ENCODE data around the gene PTPRA. TPM values are rescaled to one million over a fixed set of nuclear protein-coding genes. Genes with fewer than 3 reads are reported as not detected.

PTPRA gene
- total RNA-seq, 1 experiment from 2014 or later = 57.0 TPM

GRCh38 chr20:2834401-2835110, 38.7 kb upstream of the PTPRA start:
- CTCF ChIA-PET = no interaction called here

GRCh38 chr20:2835331-2835796, 37.9 kb upstream of the PTPRA start:
- no peaks in the 10 kb centered on the region for H3K27me3 ChIP-seq (replicated peaks; ENCODE audit: control insufficient read depth, insufficient read depth, low read length)
- no peaks in the 10 kb centered on the region for H3K9me3 Mint-ChIP-seq (ENCODE audit: unreplicated experiment)
- H3K4me1 Mint-ChIP-seq (ENCODE audit: low read depth, unreplicated experiment) = peaks cover 7% of the 10 kb centered on the region
- intact Hi-C loops (cut with micrococcal nuclease; ENCODE audit: unreplicated experiment) = no loop called here
- H3K4me3 ChIP-seq (ENCODE audit: low read depth, low read length) = no peak overlapping the region
- peaks cover 8% of the 10 kb centered on the region; the same call in 1 of the 2 replicates for H3K4me1 ChIP-seq
- BruUV-seq (replicated peaks) = no TSS peak
- peaks cover 21% of the 10 kb centered on the region for H3K36me3 Mint-ChIP-seq (ENCODE audit: insufficient read depth, unreplicated experiment)
- no peak for DNase-seq
- no peak for TF ChIP-seq CTCF (IDR thresholded peaks at IDR 0.05; ENCODE audit: insufficient read depth in 1 of 2, low read depth in 1 of 2, low read length in 1 of 2, severe bottlenecking in 1 of 2, unreplicated experiment in 1 of 2)
- no peaks in the 10 kb centered on the region for H3K27me3 Mint-ChIP-seq (ENCODE audit: insufficient read depth, unreplicated experiment)
- H3K4me3 Mint-ChIP-seq (ENCODE audit: unreplicated experiment) = no peak overlapping the region
- H3K36me3 ChIP-seq (ENCODE audit: control insufficient read depth, insufficient read depth, low read length) = peaks cover 4% of the 10 kb centered on the region
- ChIA-PET POLR2A (no interaction called here), CTCF (no interaction called here)
- H3K27ac Mint-ChIP-seq (ENCODE audit: unreplicated experiment) = no peak overlapping the region
- no peaks in the 10 kb centered on the region for H3K9me3 ChIP-seq

More at GRCh38 chr20:2834401-2835110, 38.7 kb upstream of the PTPRA start:
- TF ChIP-seq CTCF (IDR thresholded peaks at IDR 0.05; ENCODE audit: insufficient read depth in 1 of 2, low read depth in 1 of 2, low read length in 1 of 2, severe bottlenecking in 1 of 2, unreplicated experiment in 1 of 2) = no peak
- Histone ChIP-seq H3K36me3 (ENCODE audit: control insufficient read depth, insufficient read depth, low read length) (peaks cover 4% of the 10 kb centered on the region), H3K9me3 (no peaks in the 10 kb centered on the region), H3K4me1 (peaks cover 4% of the 10 kb centered on the region; the same call in 1 of the 2 replicates), H3K4me3 (ENCODE audit: low read depth, low read length) (no peak overlapping the region), H3K27me3 (replicated peaks; ENCODE audit: control insufficient read depth, insufficient read depth, low read length) (no peaks in the 10 kb centered on the region)
- Mint-ChIP-seq H3K4me1 (ENCODE audit: low read depth, unreplicated experiment) (peaks cover 5% of the 10 kb centered on the region), H3K27me3 (ENCODE audit: insufficient read depth, unreplicated experiment) (no peaks in the 10 kb centered on the region), H3K9me3 (ENCODE audit: unreplicated experiment) (no peaks in the 10 kb centered on the region), H3K4me3 (ENCODE audit: unreplicated experiment) (no peak overlapping the region), H3K27ac (ENCODE audit: unreplicated experiment) (no peak overlapping the region), H3K36me3 (ENCODE audit: insufficient read depth, unreplicated experiment) (peaks cover 13% of the 10 kb centered on the region)
- DNase-seq = no peak
- BruUV-seq (replicated peaks) = no TSS peak
- intact Hi-C loops (cut with micrococcal nuclease; ENCODE audit: unreplicated experiment) = no loop called here
- POLR2A ChIA-PET = interaction anchor here (0.5 to 0.6 kb wide), 3 partner anchors 38 to 299 kb away, joined by 3 to 4 read pairs (median 3); no protein-coding TSS in a partner anchor

GRCh38 chr20:2836035-2836434, 37.2 kb upstream of the PTPRA start:
- intact Hi-C loops (cut with micrococcal nuclease; ENCODE audit: unreplicated experiment) = no loop called here
- H3K4me3 Mint-ChIP-seq (ENCODE audit: unreplicated experiment) = no peak overlapping the region
- H3K27ac Mint-ChIP-seq (ENCODE audit: unreplicated experiment) = no peak overlapping the region
- ChIA-PET CTCF (no interaction called here), POLR2A (no interaction called here)
- TSS peak; percentile 4 for BruUV-seq (replicated peaks)
- no peak for TF ChIP-seq CTCF (IDR thresholded peaks at IDR 0.05; ENCODE audit: insufficient read depth in 1 of 2, low read depth in 1 of 2, low read length in 1 of 2, severe bottlenecking in 1 of 2, unreplicated experiment in 1 of 2)
- H3K27me3 Mint-ChIP-seq (ENCODE audit: insufficient read depth, unreplicated experiment) = no peaks in the 10 kb centered on the region
- peaks cover 4% of the 10 kb centered on the region for H3K36me3 ChIP-seq (ENCODE audit: control insufficient read depth, insufficient read depth, low read length)
- no peaks in the 10 kb centered on the region for H3K27me3 ChIP-seq (replicated peaks; ENCODE audit: control insufficient read depth, insufficient read depth, low read length)
- H3K4me1 ChIP-seq = peaks cover 8% of the 10 kb centered on the region; the same call in 1 of the 2 replicates
- DNase-seq = no peak
- H3K9me3 ChIP-seq = no peaks in the 10 kb centered on the region
- peaks cover 7% of the 10 kb centered on the region for H3K4me1 Mint-ChIP-seq (ENCODE audit: low read depth, unreplicated experiment)
- H3K4me3 ChIP-seq (ENCODE audit: low read depth, low read length) = no peak overlapping the region
- H3K36me3 Mint-ChIP-seq (ENCODE audit: insufficient read depth, unreplicated experiment) = peaks cover 24% of the 10 kb centered on the region
- H3K9me3 Mint-ChIP-seq (ENCODE audit: unreplicated experiment) = no peaks in the 10 kb centered on the region
